Activated naive CD8-positive, alpha-beta T cell (primary cell): Measurements from ENCODE around the gene PLA2G2D.

Experiments
- H3K27ac Mint-ChIP-seq: one replicate; pipeline ENCODE4 v1.8.0; 2021; ENCODE audit warnings: mixed read lengths
- H3K27me3 Mint-ChIP-seq: one replicate; pipeline ENCODE4 v1.8.0; 2021; ENCODE audit warnings: mixed read lengths
- H3K36me3 Mint-ChIP-seq: one replicate; pipeline ENCODE4 v1.8.0; 2021; ENCODE audit warnings: mixed read lengths
- H3K4me1 Mint-ChIP-seq: one replicate; pipeline ENCODE4 v1.8.0; 2021; ENCODE audit warnings: low read depth, mixed read lengths
- H3K4me3 Mint-ChIP-seq: one replicate; pipeline ENCODE4 v1.8.0; 2021; ENCODE audit warnings: mild to moderate bottlenecking, mixed read lengths
- H3K9me3 Mint-ChIP-seq: one replicate; pipeline ENCODE4 v1.8.0; 2021; ENCODE audit warnings: low read depth, mixed read lengths

Gene PLA2G2D

DNA sequence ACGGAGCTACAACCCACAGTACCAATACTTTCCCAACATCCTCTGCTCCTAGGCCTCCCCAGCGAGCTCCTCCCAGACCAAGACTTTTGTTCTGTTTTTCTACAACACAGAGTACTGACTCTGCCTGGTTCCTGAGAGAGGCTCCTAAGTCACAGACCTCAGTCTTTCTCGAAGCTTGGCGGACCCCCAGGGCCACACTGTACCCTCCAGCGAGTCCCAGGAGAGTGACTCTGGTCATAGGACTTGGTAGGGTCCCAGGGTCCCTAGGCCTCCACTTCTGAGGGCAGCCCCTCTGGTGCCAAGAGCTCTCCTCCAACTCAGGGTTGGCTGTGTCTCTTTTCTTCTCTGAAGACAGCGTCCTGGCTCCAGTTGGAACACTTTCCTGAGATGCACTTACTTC lies 28.7 kb downstream of the PLA2G2D start:
- no peak overlapping the region for H3K27ac Mint-ChIP-seq
- H3K27me3 Mint-ChIP-seq: peaks cover 6% of the 10 kb centered on the region
- no peak overlapping the region for H3K4me3 Mint-ChIP-seq
- H3K36me3 Mint-ChIP-seq: no peaks in the 10 kb centered on the region
- H3K4me1 Mint-ChIP-seq: no peaks in the 10 kb centered on the region
- H3K9me3 Mint-ChIP-seq: no peaks in the 10 kb centered on the region

DNA sequence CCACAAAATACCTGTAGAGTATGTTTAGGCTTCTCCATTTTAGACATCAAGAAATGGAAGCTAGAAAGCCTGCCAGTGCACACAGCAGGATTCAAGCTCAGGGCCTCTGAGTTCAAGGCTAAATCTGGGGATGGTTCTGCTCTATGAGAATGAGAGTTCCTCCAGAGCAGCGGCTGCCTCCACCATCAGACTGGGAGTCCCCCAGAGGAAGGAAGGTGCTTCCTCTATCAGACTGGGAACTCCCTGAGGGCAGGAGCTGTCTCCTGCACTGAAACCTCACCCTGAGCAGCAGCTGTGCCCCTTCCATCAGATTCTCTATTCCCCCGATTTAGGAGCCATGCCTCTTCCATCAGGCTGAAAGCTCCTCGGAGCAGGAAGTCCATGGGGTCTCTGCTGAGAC lies 29.2 kb downstream of the PLA2G2D start:
- Mint-ChIP-seq H3K27me3 (peaks cover 6% of the 10 kb centered on the region), H3K9me3 (no peaks in the 10 kb centered on the region), H3K4me3 (no peak overlapping the region), H3K27ac (no peak overlapping the region), H3K4me1 (no peaks in the 10 kb centered on the region), H3K36me3 (no peaks in the 10 kb centered on the region)

DNA sequence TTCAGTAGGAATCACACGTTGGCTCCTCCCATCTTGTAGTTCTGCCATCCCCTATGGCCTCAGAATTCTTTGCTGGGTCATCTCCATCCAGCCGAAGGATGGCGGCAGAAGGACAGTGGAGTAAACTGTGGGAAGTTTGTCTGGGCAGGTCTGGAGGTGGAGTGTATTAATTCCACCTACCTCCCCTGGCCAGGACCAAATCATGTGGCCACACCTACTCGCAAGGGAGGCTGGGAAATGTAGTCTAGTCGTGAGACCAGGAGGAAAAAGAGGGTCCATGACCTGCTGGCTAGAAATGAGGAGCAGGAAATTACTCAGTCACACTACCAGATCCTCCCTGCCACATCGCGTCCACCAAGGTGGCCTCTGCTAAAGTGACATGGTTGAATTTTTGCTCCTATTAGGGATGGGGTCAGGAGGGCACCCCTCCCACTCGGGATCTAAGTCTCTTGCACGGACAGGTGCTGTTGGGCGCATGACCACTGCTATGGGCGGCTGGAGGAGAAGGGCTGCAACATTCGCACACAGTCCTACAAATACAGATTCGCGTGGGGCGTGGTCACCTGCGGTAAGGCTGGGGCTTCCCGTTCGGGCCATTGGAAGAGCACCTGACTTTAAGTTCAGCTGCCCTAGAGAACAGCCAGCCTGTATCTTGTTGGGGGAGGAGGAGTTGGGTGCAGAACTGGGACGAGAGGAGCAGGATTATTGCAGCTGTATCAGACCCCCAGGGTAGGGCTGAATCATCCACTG lies 29.8 kb downstream of the PLA2G2D start:
- peaks cover 4% of the 10 kb centered on the region for H3K27me3 Mint-ChIP-seq

DNA sequence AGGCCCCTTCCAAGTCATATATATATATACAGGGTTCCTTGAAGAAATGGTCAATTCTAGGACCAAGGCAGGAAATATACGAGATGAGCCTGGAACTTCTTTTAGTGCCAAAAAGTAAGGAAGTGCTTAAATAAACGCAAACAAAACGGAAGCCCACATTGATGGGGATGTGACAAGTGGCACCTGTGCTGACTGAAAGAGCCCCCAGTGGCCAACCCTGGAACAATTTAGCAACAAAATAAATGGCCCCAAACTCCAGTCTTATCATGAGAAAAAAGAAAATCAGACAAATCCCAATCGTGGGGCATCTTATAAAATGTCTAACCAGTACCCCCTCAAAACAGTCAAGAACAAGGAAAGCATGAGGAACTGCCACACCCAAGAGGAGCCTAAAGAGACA lies 31.7 kb downstream of the PLA2G2D start:
- no peaks in the 10 kb centered on the region for H3K36me3 Mint-ChIP-seq
- no peaks in the 10 kb centered on the region for H3K4me1 Mint-ChIP-seq
- no peak overlapping the region for H3K4me3 Mint-ChIP-seq
- no peaks in the 10 kb centered on the region for H3K9me3 Mint-ChIP-seq
- H3K27me3 Mint-ChIP-seq: no peaks in the 10 kb centered on the region
- no peak overlapping the region for H3K27ac Mint-ChIP-seq

More for the DNA sequence above, 29.8 kb downstream of the PLA2G2D start:
- Mint-ChIP-seq H3K4me3 (no peak overlapping the region), H3K27ac (no peak overlapping the region), H3K4me1 (no peaks in the 10 kb centered on the region), H3K36me3 (no peaks in the 10 kb centered on the region), H3K9me3 (no peaks in the 10 kb centered on the region)

DNA sequence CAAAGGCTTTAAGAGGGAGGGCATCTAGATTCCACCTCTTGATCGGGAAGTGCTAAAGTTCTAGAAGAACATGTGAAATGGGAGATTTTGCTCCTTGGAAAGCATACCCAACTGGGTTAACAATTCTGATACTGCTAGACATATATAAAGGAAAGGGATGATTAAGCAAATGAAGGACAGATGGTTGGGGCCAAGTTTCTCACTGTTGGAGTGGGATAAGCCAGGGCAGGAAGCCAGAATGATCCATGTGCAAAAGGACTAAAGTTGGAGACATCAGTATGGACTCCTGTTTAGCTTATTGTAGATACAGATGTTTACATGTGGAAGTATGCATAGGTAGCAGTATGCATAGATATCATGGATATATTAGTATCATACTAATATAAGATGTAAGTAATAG lies 32.5 kb downstream of the PLA2G2D start:
- no peaks in the 10 kb centered on the region for H3K9me3 Mint-ChIP-seq
- H3K27ac Mint-ChIP-seq: no peak overlapping the region
- no peak overlapping the region for H3K4me3 Mint-ChIP-seq
- no peaks in the 10 kb centered on the region for H3K4me1 Mint-ChIP-seq
- H3K36me3 Mint-ChIP-seq: no peaks in the 10 kb centered on the region
- H3K27me3 Mint-ChIP-seq: no peaks in the 10 kb centered on the region

- Mint-ChIP-seq H3K27ac (no peak overlapping the region), H3K4me1 (peaks cover 6% of the 10 kb centered on the region), H3K27me3 (peaks cover 6% of the 10 kb centered on the region), H3K36me3 (no peaks in the 10 kb centered on the region), H3K4me3 (no peak overlapping the region), H3K9me3 (no peaks in the 10 kb centered on the region)
Measured at GRCh38 chr1:20083178-20083944, 36.0 kb downstream of the PLA2G2D start.

DNA sequence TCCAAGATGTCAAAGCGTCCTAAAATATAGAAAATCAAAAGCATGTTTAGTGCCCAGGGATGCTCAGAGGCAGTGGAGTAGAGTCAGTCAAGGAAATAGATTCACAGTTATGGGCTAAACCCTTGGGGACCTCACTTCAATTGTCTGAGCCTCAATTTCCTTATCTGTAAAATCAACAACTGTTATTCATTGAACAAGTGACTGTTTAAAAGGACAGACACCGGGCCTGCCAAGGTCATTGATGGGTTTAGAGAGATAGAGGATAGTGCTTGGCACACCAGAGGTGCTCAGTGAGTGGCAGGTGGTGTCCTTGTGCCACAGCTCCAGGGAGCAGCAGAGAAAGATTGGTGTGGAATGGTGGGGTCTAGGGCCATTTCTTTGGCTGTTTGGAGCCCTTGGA lies 36.6 kb downstream of the PLA2G2D start:
- H3K27ac Mint-ChIP-seq: no peak overlapping the region
- peaks cover 11% of the 10 kb centered on the region for H3K4me1 Mint-ChIP-seq
- no peak overlapping the region for H3K4me3 Mint-ChIP-seq
- H3K27me3 Mint-ChIP-seq: peaks cover 11% of the 10 kb centered on the region
- H3K9me3 Mint-ChIP-seq: no peaks in the 10 kb centered on the region
- no peaks in the 10 kb centered on the region for H3K36me3 Mint-ChIP-seq

GRCh38 chr1:20081353-20081810 lies 38.0 kb downstream of the PLA2G2D start:
- Mint-ChIP-seq H3K27me3 (peaks cover 16% of the 10 kb centered on the region), H3K4me3 (no peak overlapping the region)

DNA sequence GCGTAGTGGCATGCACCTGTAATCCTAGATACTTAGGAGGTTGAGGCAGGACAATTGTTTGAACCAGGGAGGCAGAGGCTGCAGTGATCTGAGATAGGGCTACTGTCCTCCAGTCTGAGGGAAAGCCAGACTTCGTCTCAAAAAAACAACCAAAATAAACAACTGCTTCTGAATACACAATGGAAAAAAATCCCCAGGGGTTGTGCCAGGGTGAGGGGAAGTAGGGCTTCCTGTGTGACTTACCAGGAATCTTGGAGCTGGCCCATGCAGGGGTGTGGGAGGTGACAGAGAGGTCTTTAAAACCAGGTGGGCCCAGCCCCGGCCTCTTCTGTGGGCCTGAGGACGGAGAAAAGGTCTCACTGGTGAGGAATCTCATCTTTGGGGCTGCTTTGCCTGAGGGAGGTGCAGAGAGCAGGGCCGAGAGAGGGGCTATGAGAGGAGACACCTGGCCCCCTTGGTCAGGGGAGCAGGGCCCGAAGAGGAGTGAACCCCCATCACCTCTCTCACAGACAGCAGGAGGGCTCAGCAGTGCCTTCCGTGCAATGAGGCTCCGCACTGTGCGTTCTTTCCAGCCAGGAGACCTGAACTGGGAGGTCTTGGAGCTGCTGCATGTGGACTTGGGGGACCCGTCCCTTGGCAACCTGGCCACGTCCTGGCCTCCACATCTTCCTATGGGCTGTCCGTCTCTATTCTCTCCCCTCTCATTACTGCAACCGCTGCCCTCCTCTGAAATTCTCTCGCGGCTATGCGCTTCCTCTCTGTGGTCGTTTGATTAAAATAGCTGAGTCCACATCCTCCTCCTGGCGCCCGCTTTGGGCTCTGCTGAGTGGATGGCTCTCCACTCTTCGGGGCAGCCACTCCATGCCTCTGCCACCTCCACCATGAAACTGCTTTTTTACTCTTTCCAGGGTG lies 38.6 kb downstream of the PLA2G2D start:
- Mint-ChIP-seq H3K4me1 (peaks cover 12% of the 10 kb centered on the region), H3K4me3 (no peak overlapping the region), H3K27me3 (peaks cover 16% of the 10 kb centered on the region), H3K9me3 (no peaks in the 10 kb centered on the region), H3K27ac (no peak overlapping the region), H3K36me3 (no peaks in the 10 kb centered on the region)

More at GRCh38 chr1:20081353-20081810, 38.0 kb downstream of the PLA2G2D start:
- no peaks in the 10 kb centered on the region for H3K9me3 Mint-ChIP-seq
- H3K36me3 Mint-ChIP-seq: no peaks in the 10 kb centered on the region
- H3K27ac Mint-ChIP-seq: no peak overlapping the region
- H3K4me1 Mint-ChIP-seq: peaks cover 12% of the 10 kb centered on the region

DNA sequence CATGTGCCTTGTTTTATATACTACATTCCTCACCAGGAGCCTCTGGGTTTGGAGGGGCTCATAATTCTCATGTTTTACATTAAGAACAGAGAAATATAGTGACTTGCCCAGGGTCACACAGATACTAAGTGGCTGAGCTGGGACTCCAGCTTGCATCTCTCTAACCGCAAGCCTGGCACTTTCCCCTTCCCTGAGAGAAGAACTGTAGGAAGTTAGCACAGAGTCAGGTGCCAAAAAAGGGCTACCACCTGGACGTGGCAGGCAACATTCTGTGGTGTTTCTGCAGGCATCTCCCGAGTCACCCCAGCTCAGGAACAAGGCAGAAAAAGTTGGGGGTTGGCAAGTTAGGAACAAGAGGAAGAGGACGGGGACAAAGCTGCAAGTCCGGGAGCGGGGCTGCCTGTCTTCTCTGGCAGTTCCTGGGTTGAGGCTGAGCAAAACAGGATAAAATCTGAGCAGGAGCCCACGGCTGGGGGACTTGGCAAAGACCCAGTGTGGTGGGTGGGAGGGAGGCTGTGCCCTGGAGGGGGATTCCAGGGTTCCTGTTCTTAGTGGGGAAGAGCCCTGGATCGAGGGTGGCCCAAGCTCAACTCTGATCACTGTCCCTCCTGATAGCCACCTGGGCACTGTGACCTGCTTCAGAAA lies 39.6 kb downstream of the PLA2G2D start:
- Mint-ChIP-seq H3K27me3 (peaks cover 16% of the 10 kb centered on the region), H3K4me3 (no peak overlapping the region), H3K4me1 (peaks cover 12% of the 10 kb centered on the region), H3K36me3 (no peaks in the 10 kb centered on the region), H3K27ac (no peak overlapping the region), H3K9me3 (no peaks in the 10 kb centered on the region)

DNA sequence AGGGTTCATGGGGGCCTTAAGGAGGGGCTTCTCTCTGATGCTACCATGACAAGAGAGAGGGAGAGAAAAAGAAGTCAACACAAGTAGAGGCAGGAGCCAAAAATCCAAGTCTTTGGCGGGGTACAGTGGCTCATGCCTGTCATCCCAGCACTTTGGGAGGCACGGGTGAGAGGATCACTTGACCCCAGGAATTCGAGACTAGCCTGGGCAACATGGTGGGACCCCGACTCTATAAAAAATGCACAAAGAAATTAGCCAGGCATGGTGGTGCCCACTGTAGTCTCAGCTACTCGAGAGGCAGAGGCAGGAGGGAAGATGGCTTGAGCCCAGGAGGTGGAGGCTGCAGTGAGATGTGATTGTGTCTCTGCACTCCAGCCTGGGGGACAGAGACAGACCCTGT lies 40.6 kb downstream of the PLA2G2D start:
- Mint-ChIP-seq H3K36me3 (no peaks in the 10 kb centered on the region), H3K9me3 (no peaks in the 10 kb centered on the region), H3K27ac (no peak overlapping the region), H3K4me3 (no peak overlapping the region), H3K4me1 (peaks cover 12% of the 10 kb centered on the region), H3K27me3 (peaks cover 16% of the 10 kb centered on the region)

GRCh38 chr1:20078171-20078651 lies 41.1 kb downstream of the PLA2G2D start:
- Mint-ChIP-seq H3K27me3 (peaks cover 16% of the 10 kb centered on the region), H3K27ac (no peak overlapping the region), H3K4me1 (peaks cover 12% of the 10 kb centered on the region), H3K9me3 (no peaks in the 10 kb centered on the region), H3K36me3 (no peaks in the 10 kb centered on the region), H3K4me3 (no peak overlapping the region)

- Mint-ChIP-seq H3K4me1 (peaks cover 12% of the 10 kb centered on the region), H3K4me3 (no peak overlapping the region), H3K36me3 (no peaks in the 10 kb centered on the region), H3K27me3 (peaks cover 16% of the 10 kb centered on the region), H3K9me3 (no peaks in the 10 kb centered on the region), H3K27ac (no peak overlapping the region)
Measured at GRCh38 chr1:20076710-20077461, 42.5 kb downstream of the PLA2G2D start.

DNA sequence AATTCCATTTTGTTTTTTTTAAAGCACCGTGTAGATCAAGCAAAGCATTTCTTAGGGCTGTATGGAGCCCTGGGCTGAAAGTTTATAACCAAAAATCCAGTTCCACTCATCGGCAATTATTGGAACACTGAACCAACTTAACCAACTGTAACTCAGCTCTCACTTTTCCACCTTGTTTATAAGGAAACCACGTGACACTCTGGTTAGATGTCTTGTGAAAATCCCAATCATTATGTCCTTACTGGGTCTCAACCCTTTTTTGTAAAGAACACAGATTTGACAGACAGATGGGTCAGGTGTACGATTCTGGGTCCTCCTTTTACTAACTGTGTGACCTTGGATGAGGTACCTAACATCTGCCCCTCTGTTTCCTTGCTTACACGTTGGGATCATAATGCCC lies 43.1 kb downstream of the PLA2G2D start:
- no peak overlapping the region for H3K4me3 Mint-ChIP-seq
- no peaks in the 10 kb centered on the region for H3K36me3 Mint-ChIP-seq
- no peak overlapping the region for H3K27ac Mint-ChIP-seq
- peaks cover 15% of the 10 kb centered on the region for H3K27me3 Mint-ChIP-seq
- no peaks in the 10 kb centered on the region for H3K9me3 Mint-ChIP-seq
- H3K4me1 Mint-ChIP-seq: peaks cover 11% of the 10 kb centered on the region
